Brain microvascular endothelial cell (primary cell): ENCODE results near the gene MAST3.

Experiments
- DNase-seq: peaks from one replicate; pipeline ENCODE4 v3.0.0-alpha.2; 2020
- H3K27ac ChIP-seq: fragments of 250-450 bp; sonication (Bioruptor Pico); 2 replicates; pipeline ENCODE4 v1.5.1; 2020; ENCODE audit warnings: mild to moderate bottlenecking, moderate library complexity
- H3K27me3 ChIP-seq: fragments of 250-450 bp; sonication (Bioruptor Pico); replicated peaks from 2 replicates; pipeline ENCODE4 v1.5.1; 2020; ENCODE audit warnings: mild to moderate bottlenecking
- H3K36me3 ChIP-seq: fragments of 250-450 bp; sonication (Bioruptor Pico); replicated peaks from 2 replicates; pipeline ENCODE4 v1.5.1; 2020; ENCODE audit warnings: mild to moderate bottlenecking
- H3K4me3 ChIP-seq: 2 replicates; pipeline ENCODE4 v1.5.1; 2011; ENCODE audit warnings: low read depth, mild to moderate bottlenecking, control low read depth, low read length, moderate library complexity
- CTCF ChIP-seq: IDR thresholded peaks from 2 replicates; pipeline ENCODE4 v1.5.1; 2011; ENCODE audit warnings: low read depth, mild to moderate bottlenecking, moderate library complexity, low read length, control low read depth, inconsistent platforms; ENCODE audit errors: missing control alignments
- in situ Hi-C: cut with HindIII; loops from 2 replicates; pipeline ENCODE4 v1.10.0; 2017; ENCODE audit warnings: low sequenced_read_pairs, low pct_ligation_motif_present

MAST3 gene

GRCh38 chr19:18137657-18138339 lies 40.2 kb downstream of the MAST3 start:
- Histone ChIP-seq H3K36me3 (peaks cover 10% of the 10 kb centered on the region), H3K27ac (no peak overlapping the region), H3K27me3 (no peaks in the 10 kb centered on the region), H3K4me3 (no peak overlapping the region)
- no peak for TF ChIP-seq CTCF
- in situ Hi-C loops: no loop called here
- no peak for DNase-seq

- in situ Hi-C loops: no loop called here
- no peak for DNase-seq
- TF ChIP-seq CTCF: no peak
- Histone ChIP-seq H3K27me3 (no peaks in the 10 kb centered on the region), H3K27ac (no peak overlapping the region), H3K4me3 (no peak overlapping the region), H3K36me3 (peaks cover 24% of the 10 kb centered on the region)
Observed at GRCh38 chr19:18140473-18140872, 42.9 kb downstream of the MAST3 start.

- H3K36me3 ChIP-seq: peaks cover 24% of the 10 kb centered on the region
- in situ Hi-C loops: no loop called here
- no peak overlapping the region for H3K27ac ChIP-seq
- DNase-seq: no peak
- no peak for TF ChIP-seq CTCF
- H3K27me3 ChIP-seq: no peaks in the 10 kb centered on the region
- no peak overlapping the region for H3K4me3 ChIP-seq
Observed at GRCh38 chr19:18141031-18141430, 43.5 kb downstream of the MAST3 start.

- in situ Hi-C loops: no loop called here
- DNase-seq: no peak
Observed at GRCh38 chr19:18143902-18144301, 46.3 kb downstream of the MAST3 start.

GRCh38 chr19:18144361-18144760 lies 46.8 kb downstream of the MAST3 start:
- Histone ChIP-seq H3K36me3 (peaks cover 24% of the 10 kb centered on the region), H3K27ac (no peak overlapping the region), H3K27me3 (no peaks in the 10 kb centered on the region), H3K4me3 (no peak overlapping the region)
- no peak for DNase-seq
- TF ChIP-seq CTCF: no peak
- in situ Hi-C loops: no loop called here

More at GRCh38 chr19:18143902-18144301, 46.3 kb downstream of the MAST3 start:
- peaks cover 24% of the 10 kb centered on the region for H3K36me3 ChIP-seq
- H3K27ac ChIP-seq: no peak overlapping the region
- no peaks in the 10 kb centered on the region for H3K27me3 ChIP-seq
- TF ChIP-seq CTCF: no peak
- no peak overlapping the region for H3K4me3 ChIP-seq

GRCh38 chr19:18144906-18145305 lies 47.3 kb downstream of the MAST3 start:
- DNase-seq: no peak
- H3K27ac ChIP-seq: no peak overlapping the region
- H3K4me3 ChIP-seq: no peak overlapping the region
- in situ Hi-C loops: no loop called here
- H3K27me3 ChIP-seq: no peaks in the 10 kb centered on the region
- no peak for TF ChIP-seq CTCF
- H3K36me3 ChIP-seq: peaks cover 24% of the 10 kb centered on the region
